Neural crest cell (in vitro differentiated cells): ENCODE data around the gene UBTF. TPM values are rescaled to one million over a fixed set of nuclear protein-coding genes. Genes with fewer than 3 reads are reported as not detected.

Experiments
- DNase-seq: peaks from one replicate; pipeline ENCODE4 v3.0.0; 2021; ENCODE audit warnings: low read depth, mixed read lengths, low spot score
- H3K27ac Mint-ChIP-seq: one replicate; pipeline ENCODE4 v1.8.0; 2021; ENCODE audit warnings: mild to moderate bottlenecking, mixed read lengths; ENCODE audit not compliant: unreplicated experiment
- H3K27me3 Mint-ChIP-seq: 2 replicates; pipeline ENCODE4 v1.8.0; 2021; ENCODE audit warnings: low read depth, mild to moderate bottlenecking, mixed read lengths
- H3K36me3 Mint-ChIP-seq: 2 replicates; pipeline ENCODE4 v1.8.0; 2021; ENCODE audit warnings: low read depth, mild to moderate bottlenecking, mixed read lengths
- H3K4me1 Mint-ChIP-seq: 2 replicates; pipeline ENCODE4 v1.8.0; 2021; ENCODE audit warnings: mixed read lengths
- H3K4me3 Mint-ChIP-seq: one replicate; pipeline ENCODE4 v1.8.0; 2021; ENCODE audit warnings: mild to moderate bottlenecking, mixed read lengths
- H3K9me3 Mint-ChIP-seq: 2 replicates; pipeline ENCODE4 v1.8.0; 2021; ENCODE audit warnings: mixed read lengths
- total RNA-seq: library from RNA; stranded (reverse); gene quantifications from 2 replicates; pipeline ENCODE4 v1.2.1, GENCODE V29; 2021
- TF ChIP-seq, protein P1 (sequence below): fragments of 200-600 bp; sonication (generic); conservative IDR thresholded peaks from 2 replicates; pipeline ENCODE4 v1.5.0; 2021; ENCODE audit warnings: antibody characterized with exemption, mild to moderate bottlenecking

UBTF gene
- total RNA-seq, 1 donor from 2014 or later: 106 TPM

DNA sequence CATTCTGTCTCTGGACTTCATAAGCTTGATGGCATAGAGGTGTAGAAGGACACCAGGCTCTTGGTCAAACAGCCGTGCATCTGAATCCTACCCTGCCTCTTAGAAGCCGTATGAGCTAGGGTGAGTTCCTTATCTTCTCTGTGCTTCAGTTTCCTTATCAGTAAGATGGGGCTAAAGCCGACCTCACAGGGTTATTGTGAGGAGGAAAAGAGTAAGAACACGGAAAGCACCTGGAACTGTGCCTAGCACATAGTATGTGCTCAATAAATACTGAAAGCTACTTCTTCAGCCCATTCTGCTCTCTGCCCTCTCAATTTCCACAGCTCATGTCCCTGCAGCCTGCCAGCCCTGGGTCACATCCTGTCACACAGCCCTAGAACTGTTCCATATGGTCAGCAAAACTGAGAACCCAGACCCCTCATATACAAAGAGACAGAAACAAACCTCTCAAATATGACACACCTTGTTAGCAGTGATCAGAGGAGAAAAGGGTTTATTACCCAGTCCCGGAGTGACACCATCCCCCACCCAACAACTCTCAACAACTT, 17.0 kb upstream of the UBTF start:
- no peak overlapping the region for H3K4me3 Mint-ChIP-seq
- TF ChIP-seq, protein P1, sequence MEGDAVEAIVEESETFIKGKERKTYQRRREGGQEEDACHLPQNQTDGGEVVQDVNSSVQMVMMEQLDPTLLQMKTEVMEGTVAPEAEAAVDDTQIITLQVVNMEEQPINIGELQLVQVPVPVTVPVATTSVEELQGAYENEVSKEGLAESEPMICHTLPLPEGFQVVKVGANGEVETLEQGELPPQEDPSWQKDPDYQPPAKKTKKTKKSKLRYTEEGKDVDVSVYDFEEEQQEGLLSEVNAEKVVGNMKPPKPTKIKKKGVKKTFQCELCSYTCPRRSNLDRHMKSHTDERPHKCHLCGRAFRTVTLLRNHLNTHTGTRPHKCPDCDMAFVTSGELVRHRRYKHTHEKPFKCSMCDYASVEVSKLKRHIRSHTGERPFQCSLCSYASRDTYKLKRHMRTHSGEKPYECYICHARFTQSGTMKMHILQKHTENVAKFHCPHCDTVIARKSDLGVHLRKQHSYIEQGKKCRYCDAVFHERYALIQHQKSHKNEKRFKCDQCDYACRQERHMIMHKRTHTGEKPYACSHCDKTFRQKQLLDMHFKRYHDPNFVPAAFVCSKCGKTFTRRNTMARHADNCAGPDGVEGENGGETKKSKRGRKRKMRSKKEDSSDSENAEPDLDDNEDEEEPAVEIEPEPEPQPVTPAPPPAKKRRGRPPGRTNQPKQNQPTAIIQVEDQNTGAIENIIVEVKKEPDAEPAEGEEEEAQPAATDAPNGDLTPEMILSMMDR: no peak
- H3K27ac Mint-ChIP-seq: no peak overlapping the region
- DNase-seq: no peak
- no peaks in the 10 kb centered on the region for H3K36me3 Mint-ChIP-seq
- peaks cover 8% of the 10 kb centered on the region for H3K27me3 Mint-ChIP-seq
- H3K9me3 Mint-ChIP-seq: no peaks in the 10 kb centered on the region
- no peaks in the 10 kb centered on the region for H3K4me1 Mint-ChIP-seq

GRCh38 chr17:44235583-44235936, 16.1 kb upstream of the UBTF start:
- no peak overlapping the region for H3K27ac Mint-ChIP-seq
- no peak overlapping the region for H3K4me3 Mint-ChIP-seq
- TF ChIP-seq, protein P1: no peak
- DNase-seq: no peak
- no peaks in the 10 kb centered on the region for H3K4me1 Mint-ChIP-seq
- H3K27me3 Mint-ChIP-seq: peaks cover 5% of the 10 kb centered on the region
- no peaks in the 10 kb centered on the region for H3K9me3 Mint-ChIP-seq
- no peaks in the 10 kb centered on the region for H3K36me3 Mint-ChIP-seq

DNA sequence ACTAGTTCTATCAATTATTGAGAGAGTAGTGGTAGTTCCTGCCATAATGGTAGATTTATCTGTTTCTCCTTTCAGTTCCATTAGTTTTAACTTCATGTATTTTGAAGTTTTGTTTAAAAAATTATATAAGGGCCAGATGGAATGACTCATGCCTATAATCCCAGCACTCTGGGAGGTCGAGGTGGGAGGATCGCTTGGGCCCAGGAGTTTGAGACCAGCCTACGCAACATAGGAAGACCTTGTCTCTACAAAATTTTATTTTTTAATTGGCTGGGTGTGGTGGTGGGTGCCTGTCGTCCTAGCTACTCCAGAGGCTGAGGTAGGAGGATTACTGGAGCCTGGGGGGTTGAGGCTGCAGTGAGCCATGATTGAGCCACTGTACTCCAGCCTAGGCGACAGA, 14.1 kb upstream of the UBTF start:
- DNase-seq: no peak
- no peaks in the 10 kb centered on the region for H3K9me3 Mint-ChIP-seq

DNA sequence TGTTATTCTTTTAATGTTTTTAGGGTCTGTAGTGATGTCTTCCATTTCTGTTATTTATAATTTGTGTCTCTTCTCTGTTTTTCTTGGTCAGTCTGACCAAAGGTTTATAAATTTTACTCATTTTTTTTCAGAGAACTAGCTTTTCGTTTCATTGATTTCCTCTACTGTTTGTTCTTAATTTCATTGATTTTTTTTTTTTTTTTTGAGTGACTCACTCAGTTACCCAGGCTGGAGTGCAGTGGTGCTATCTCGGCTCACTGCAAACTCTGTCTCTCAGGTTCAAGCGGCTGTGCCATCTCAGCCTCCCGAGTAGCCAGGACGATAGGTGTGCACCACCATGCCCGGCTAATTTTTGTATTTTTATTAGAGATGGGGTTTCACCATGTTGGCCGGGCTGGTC, 12.6 kb upstream of the UBTF start:
- TF ChIP-seq, protein P1: no peak
- Mint-ChIP-seq H3K4me1 (no peaks in the 10 kb centered on the region), H3K4me3 (no peak overlapping the region), H3K9me3 (no peaks in the 10 kb centered on the region), H3K27ac (no peak overlapping the region), H3K36me3 (no peaks in the 10 kb centered on the region), H3K27me3 (peaks cover 5% of the 10 kb centered on the region)
- DNase-seq: no peak

More for the DNA sequence above, 14.1 kb upstream of the UBTF start:
- H3K4me3 Mint-ChIP-seq: no peak overlapping the region
- H3K27me3 Mint-ChIP-seq: peaks cover 5% of the 10 kb centered on the region
- H3K4me1 Mint-ChIP-seq: no peaks in the 10 kb centered on the region
- TF ChIP-seq, protein P1: no peak
- no peaks in the 10 kb centered on the region for H3K36me3 Mint-ChIP-seq
- H3K27ac Mint-ChIP-seq: no peak overlapping the region

DNA sequence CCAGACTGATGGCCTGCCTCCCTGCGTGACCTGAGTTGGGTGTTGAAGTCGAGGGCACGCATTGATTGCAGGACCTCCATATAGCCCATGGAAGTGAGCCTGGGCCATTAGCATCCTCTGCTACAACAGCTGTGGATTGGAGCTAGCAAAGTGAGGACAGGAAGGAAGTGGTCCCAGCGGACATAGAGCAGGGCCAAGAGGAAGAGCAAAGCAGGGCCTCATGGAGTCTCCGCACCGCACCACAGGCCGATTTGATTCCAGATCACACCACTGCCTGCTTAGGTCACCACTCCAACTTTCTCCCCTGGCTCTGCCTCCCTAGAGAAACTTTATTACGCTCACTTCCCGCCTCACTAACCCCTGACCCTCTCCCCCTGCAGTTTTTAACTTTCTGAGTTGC, 10.7 kb upstream of the UBTF start:
- Mint-ChIP-seq H3K4me1 (no peaks in the 10 kb centered on the region), H3K4me3 (no peak overlapping the region), H3K27ac (no peak overlapping the region), H3K9me3 (no peaks in the 10 kb centered on the region), H3K36me3 (no peaks in the 10 kb centered on the region), H3K27me3 (no peaks in the 10 kb centered on the region)
- no peak for DNase-seq
- TF ChIP-seq, protein P1: no peak

GRCh38 chr17:44229090-44229489, 9.6 kb upstream of the UBTF start:
- no peaks in the 10 kb centered on the region for H3K4me1 Mint-ChIP-seq
- no peak for DNase-seq
- no peak overlapping the region for H3K4me3 Mint-ChIP-seq
- H3K27ac Mint-ChIP-seq: no peak overlapping the region
- H3K9me3 Mint-ChIP-seq: no peaks in the 10 kb centered on the region
- TF ChIP-seq, protein P1: no peak
- H3K36me3 Mint-ChIP-seq: no peaks in the 10 kb centered on the region
- no peaks in the 10 kb centered on the region for H3K27me3 Mint-ChIP-seq
